Sigmoid colon (tissue), 4 donors: ENCODE measurements around the gene TCEANC2.

Experiments used
- CTCF ChIP-seq, 4 experiments: fragments of 450-650 bp in 3 of 4; fragments of 200-600 bp in 1 of 4; IDR thresholded peaks; one replicate each; pipeline ENCODE4 v1.5.1; 2016 to 2019; ENCODE audit warnings: antibody characterized with exemption in 4 of 4, mild to moderate bottlenecking in 3 of 4, moderate library complexity in 2 of 4
- EP300 ChIP-seq, 4 donors: sonication (generic); formaldehyde crosslinking; IDR thresholded peaks; one replicate each; pipeline ENCODE4 v1.6.1; 2017; ENCODE audit warnings: antibody characterized with exemption in 4 of 4
- POLR2A ChIP-seq, 2 donors: fragments of 450-650 bp; IDR thresholded peaks; one replicate each; pipeline ENCODE4 v1.6.1; 2016; ENCODE audit warnings: antibody characterized with exemption in 2 of 2, mild to moderate bottlenecking in 2 of 2, moderate library complexity in 2 of 2
- POLR2AphosphoS5 ChIP-seq, 4 donors: sonication (generic); formaldehyde crosslinking; IDR thresholded peaks; one replicate each; pipeline ENCODE4 v1.6.1; 2017; ENCODE audit warnings: antibody characterized with exemption in 4 of 4

GRCh38 chr1:54013393-54014008 is 39.9 kb upstream of the TCEANC2 start:
- TF ChIP-seq CTCF (IDR thresholded peaks at IDR 0.05) = no peak
- TF ChIP-seq POLR2A (IDR thresholded peaks at IDR 0.05) = no peak
- no peak for TF ChIP-seq EP300 (IDR thresholded peaks at IDR 0.05)
- no peak for TF ChIP-seq POLR2AphosphoS5 (IDR thresholded peaks at IDR 0.05)
